Dedifferentiated amniotic fluid mesenchymal stem cell (primary cell): ENCODE measurements around the gene SLC11A2.
A peak's percentile ranks its signal among the peaks of the same experiment; 100 is the strongest.
"Not testable (repeated sequence)": the region's sequence is repeated elsewhere in the genome, so short reads cannot be mapped to it uniquely, and the experiment has no call there.

Experiments
- DNase-seq: peaks from one replicate; pipeline ENCODE4 v3.0.0-alpha.2; 2016; ENCODE audit errors: extremely low spot score

SLC11A2 gene

GRCh38 chr12:50948798-50949197 lies 77.4 kb downstream of the SLC11A2 start:
- DNase-seq: no peak

GRCh38 chr12:50947933-50948626 lies 78.1 kb downstream of the SLC11A2 start:
- no peak for DNase-seq

- no peak for DNase-seq
These were observed 88.5 kb downstream of the SLC11A2 start for GRCh38 chr12:50937653-50938052.

- DNase-seq: no peak
These were observed 89.2 kb downstream of the SLC11A2 start for GRCh38 chr12:50936821-50937530.

GRCh38 chr12:50934981-50935807 lies 91.0 kb downstream of the SLC11A2 start:
- peak; percentile 36 for DNase-seq

GRCh38 chr12:50934371-50934851 lies 91.8 kb downstream of the SLC11A2 start:
- DNase-seq: no peak

GRCh38 chr12:50933459-50934124 lies 92.6 kb downstream of the SLC11A2 start:
- no peak for DNase-seq

GRCh38 chr12:50932787-50933280 lies 93.3 kb downstream of the SLC11A2 start:
- no peak for DNase-seq

GRCh38 chr12:50930477-50930876 lies 95.7 kb downstream of the SLC11A2 start:
- DNase-seq: not testable (repeated sequence)

GRCh38 chr12:50929831-50930230 lies 96.4 kb downstream of the SLC11A2 start:
- DNase-seq: no peak
